Activated CD8-positive, alpha-beta memory T cell treated with anti-CD3 and anti-CD28 coated beads, Interleukin-2, amount 10 ng/mL, durations not matched to agents 7 days and 5 days (primary cell): ENCODE results near the gene NYAP2. TPM values are rescaled to one million over a fixed set of nuclear protein-coding genes. Genes with fewer than 3 reads are reported as not detected.

Source experiments
- ATAC-seq: fragments of 150-1000 bp; cut with Tn5 transposase; one replicate; pipeline ENCODE4 v1.10.0; 2021; ENCODE audit warnings: moderate library complexity
- CTCF ChIA-PET: fragments of 350-600 bp; sonication (Branson Sonifier 250); formaldehyde crosslinking; loops from one replicate; lab custom pipeline; 2021; ENCODE audit warnings: antibody characterized with exemption; lab: Charles Lee
- DNase-seq: peaks from one replicate; pipeline ENCODE4 v3.0.0-alpha.2; 2020
- H3K27ac Mint-ChIP-seq: one replicate; pipeline ENCODE4 v1.8.0; 2021; ENCODE audit warnings: mild to moderate bottlenecking, mixed read lengths
- H3K27me3 Mint-ChIP-seq: one replicate; pipeline ENCODE4 v1.8.0; 2021; ENCODE audit warnings: mixed read lengths
- H3K36me3 Mint-ChIP-seq: one replicate; pipeline ENCODE4 v1.8.0; 2021; ENCODE audit warnings: mild to moderate bottlenecking, mixed read lengths
- H3K4me1 Mint-ChIP-seq: one replicate; pipeline ENCODE4 v1.8.0; 2021; ENCODE audit warnings: mixed read lengths
- H3K4me3 Mint-ChIP-seq: one replicate; pipeline ENCODE4 v1.8.0; 2021; ENCODE audit warnings: mild to moderate bottlenecking, moderate library complexity, mixed read lengths
- H3K9me3 Mint-ChIP-seq: one replicate; pipeline ENCODE4 v1.8.0; 2022; ENCODE audit warnings: low read depth, mixed read lengths
- total RNA-seq, 2 experiments: library from RNA; stranded (reverse); gene quantifications; one replicate each; pipeline ENCODE4 v1.2.3, GENCODE V29; 2021

Gene NYAP2
- total RNA-seq, 2 experiments from 2014 or later = not detected

- Mint-ChIP-seq H3K4me3 (no peak overlapping the region), H3K27ac (no peak overlapping the region), H3K4me1 (no peaks in the 10 kb centered on the region), H3K27me3 (no peaks in the 10 kb centered on the region), H3K9me3 (no peaks in the 10 kb centered on the region), H3K36me3 (no peaks in the 10 kb centered on the region)
- DNase-seq = no peak
- no peak for ATAC-seq
- CTCF ChIA-PET = no interaction called here
These were observed 298.4 kb downstream of the NYAP2 start for GRCh38 chr2:225697936-225698335.
